ENCODE results near the gene IQCE. TPM values are rescaled to one million over a fixed set of nuclear protein-coding genes. Genes with fewer than 3 reads are reported as not detected.
"Not testable (repeated sequence)": the region's sequence is repeated elsewhere in the genome, so short reads cannot be mapped to it uniquely, and the experiment has no call there.

IQCE gene
- total RNA-seq, 1 experiment from 2014 or later, result 0.93 TPM

GRCh38 chr7:2553831-2554581 is 4.8 kb upstream of the IQCE start:
- Histone ChIP-seq H4K20me1 (ENCODE audit: insufficient read depth, low read depth, low read length) (no peaks in the 10 kb centered on the region), H3K27ac (ENCODE audit: low read length) (peak overlapping the region; percentile 9; the same call in 1 of the 2 replicates), H3K4me3 (ENCODE audit: low read length) (peak overlapping the region; percentile 75), H3K9me3 (ENCODE audit: low read length) (no peaks in the 10 kb centered on the region), H3K9me2 (replicated peaks; ENCODE audit: insufficient read depth, low read length) (no peaks in the 10 kb centered on the region), H3K9ac (ENCODE audit: low read length) (peak overlapping the region; percentile 93), H3K4me1 (ENCODE audit: low read length) (peaks cover 17% of the 10 kb centered on the region), H3K36me3 (ENCODE audit: insufficient read depth, low read length) (peaks cover 3% of the 10 kb centered on the region; the same call in 1 of the 2 replicates), H3K79me2 (ENCODE audit: low read length) (peaks cover 29% of the 10 kb centered on the region), H2AFZ (ENCODE audit: low read length) (no peak overlapping the region), H3K27me3 (ENCODE audit: low read length) (no peaks in the 10 kb centered on the region), H3K4me2 (ENCODE audit: low read depth, low read length, poor library complexity, severe bottlenecking) (peak overlapping the region; percentile 95)
- no peak for DNase-seq

GRCh38 chr7:2554661-2555111 is 4.1 kb upstream of the IQCE start:
- Histone ChIP-seq H4K20me1 (ENCODE audit: insufficient read depth, low read depth, low read length) (no peaks in the 10 kb centered on the region), H3K27ac (ENCODE audit: low read length) (peak overlapping the region; percentile 91), H3K36me3 (ENCODE audit: insufficient read depth, low read length) (peaks cover 3% of the 10 kb centered on the region; the same call in 1 of the 2 replicates), H3K9me2 (replicated peaks; ENCODE audit: insufficient read depth, low read length) (no peaks in the 10 kb centered on the region), H3K4me1 (ENCODE audit: low read length) (peaks cover 19% of the 10 kb centered on the region), H3K9me3 (ENCODE audit: low read length) (no peaks in the 10 kb centered on the region), H3K27me3 (ENCODE audit: low read length) (no peaks in the 10 kb centered on the region), H3K4me2 (ENCODE audit: low read depth, low read length, poor library complexity, severe bottlenecking) (peak overlapping the region; percentile 95), H3K9ac (ENCODE audit: low read length) (peak overlapping the region; percentile 93), H3K4me3 (ENCODE audit: low read length) (peak overlapping the region; percentile 75), H3K79me2 (ENCODE audit: low read length) (peaks cover 27% of the 10 kb centered on the region), H2AFZ (ENCODE audit: low read length) (no peak overlapping the region)
- peak; percentile 54 for DNase-seq

- peak within 1 kb of the TSS; percentile 93 for H3K9ac ChIP-seq (ENCODE audit: low read length)
- H3K4me3 ChIP-seq (ENCODE audit: low read length), result peak within 1 kb of the TSS; percentile 75
Observed at GRCh38 chr7:2555121-2556052, 3.4 kb upstream of the IQCE start, which contains the start of gene BRAT1. TSS of gene BRAT1 (minus strand) at chr7:2555524. CDS start at chr7:2554431, 1,093 bp downstream.

GRCh38 chr7:2559283-2559950 is 638 bp downstream of the IQCE start:
- no peaks in the 10 kb centered on the region for H3K27me3 ChIP-seq (ENCODE audit: low read length)
- no peak for DNase-seq
- peaks cover 3% of the 10 kb centered on the region for H3K4me1 ChIP-seq (ENCODE audit: low read length)
- peaks cover 7% of the 10 kb centered on the region for H3K79me2 ChIP-seq (ENCODE audit: low read length)
- H3K4me2 ChIP-seq (ENCODE audit: low read depth, low read length, poor library complexity, severe bottlenecking), result peak overlapping the region; percentile 68
- H4K20me1 ChIP-seq (ENCODE audit: insufficient read depth, low read depth, low read length), result no peaks in the 10 kb centered on the region
- H3K36me3 ChIP-seq (ENCODE audit: insufficient read depth, low read length), result no peaks in the 10 kb centered on the region
- peak overlapping the region; percentile 60 for H3K9ac ChIP-seq (ENCODE audit: low read length)
- H3K9me2 ChIP-seq (replicated peaks; ENCODE audit: insufficient read depth, low read length), result no peaks in the 10 kb centered on the region
- 0 out of 2 replicates have a peak overlapping the region, but pooled peaks have one; percentile 56 for H2AFZ ChIP-seq (ENCODE audit: low read length)
- no peaks in the 10 kb centered on the region for H3K9me3 ChIP-seq (ENCODE audit: low read length)
- H3K27ac ChIP-seq (ENCODE audit: low read length), result no peak overlapping the region
- peak overlapping the region; percentile 68 for H3K4me3 ChIP-seq (ENCODE audit: low read length)

More at GRCh38 chr7:2555121-2556052, 3.4 kb upstream of the IQCE start, which contains the start of gene BRAT1:
- Histone ChIP-seq H3K27me3 (ENCODE audit: low read length) (no peaks in the 10 kb centered on the region), H3K79me2 (ENCODE audit: low read length) (peaks cover 27% of the 10 kb centered on the region), H3K9me3 (ENCODE audit: low read length) (no peaks in the 10 kb centered on the region), H2AFZ (ENCODE audit: low read length) (peak within 1 kb of the TSS; percentile 94), H3K4me1 (ENCODE audit: low read length) (peaks cover 19% of the 10 kb centered on the region), H4K20me1 (ENCODE audit: insufficient read depth, low read depth, low read length) (no peaks in the 10 kb centered on the region), H3K9me2 (replicated peaks; ENCODE audit: insufficient read depth, low read length) (no peaks in the 10 kb centered on the region), H3K27ac (ENCODE audit: low read length) (peak within 1 kb of the TSS; percentile 91), H3K4me2 (ENCODE audit: low read depth, low read length, poor library complexity, severe bottlenecking) (peak within 1 kb of the TSS; percentile 95), H3K36me3 (ENCODE audit: insufficient read depth, low read length) (peaks cover 3% of the 10 kb centered on the region; the same call in 1 of the 2 replicates)
- peak; percentile 97 for DNase-seq

- H3K79me2 ChIP-seq (ENCODE audit: low read length); DNase-seq; H2AFZ ChIP-seq (ENCODE audit: low read length): not testable (repeated sequence)
Observed at GRCh38 chr7:2563955-2564354, 5.2 kb downstream of the IQCE start.

GRCh38 chr7:2564970-2565540 is 6.3 kb downstream of the IQCE start:
- H3K9me3 ChIP-seq (ENCODE audit: low read length), result no peaks in the 10 kb centered on the region

More at GRCh38 chr7:2563955-2564354, 5.2 kb downstream of the IQCE start:
- H3K4me2 ChIP-seq (ENCODE audit: low read depth, low read length, poor library complexity, severe bottlenecking); H4K20me1 ChIP-seq (ENCODE audit: insufficient read depth, low read depth, low read length); H3K9me2 ChIP-seq (replicated peaks; ENCODE audit: insufficient read depth, low read length); H3K36me3 ChIP-seq (ENCODE audit: insufficient read depth, low read length); H3K9ac ChIP-seq (ENCODE audit: low read length); H3K4me3 ChIP-seq (ENCODE audit: low read length); H3K27ac ChIP-seq (ENCODE audit: low read length); H3K9me3 ChIP-seq (ENCODE audit: low read length); H3K27me3 ChIP-seq (ENCODE audit: low read length): not testable (repeated sequence)
- peaks cover 10% of the 10 kb centered on the region for H3K4me1 ChIP-seq (ENCODE audit: low read length)

GRCh38 chr7:2566348-2566889 is 7.6 kb downstream of the IQCE start:
- Histone ChIP-seq H3K4me2 (ENCODE audit: low read depth, low read length, poor library complexity, severe bottlenecking) (peak overlapping the region; percentile 15), H3K9me2 (replicated peaks; ENCODE audit: insufficient read depth, low read length) (no peaks in the 10 kb centered on the region), H3K4me3 (ENCODE audit: low read length) (no peak overlapping the region), H3K79me2 (ENCODE audit: low read length) (no peaks in the 10 kb centered on the region), H4K20me1 (ENCODE audit: insufficient read depth, low read depth, low read length) (no peaks in the 10 kb centered on the region), H3K9me3 (ENCODE audit: low read length) (no peaks in the 10 kb centered on the region), H2AFZ (ENCODE audit: low read length) (no peak overlapping the region), H3K4me1 (ENCODE audit: low read length) (peaks cover 8% of the 10 kb centered on the region; the same call in 1 of the 2 replicates), H3K27me3 (ENCODE audit: low read length) (no peaks in the 10 kb centered on the region), H3K36me3 (ENCODE audit: insufficient read depth, low read length) (no peaks in the 10 kb centered on the region), H3K27ac (ENCODE audit: low read length) (no peak overlapping the region), H3K9ac (ENCODE audit: low read length) (0 out of 2 replicates have a peak overlapping the region, but pooled peaks have one; percentile 21)
- no peak for DNase-seq

More at GRCh38 chr7:2564970-2565540, 6.3 kb downstream of the IQCE start:
- Histone ChIP-seq H3K9ac (ENCODE audit: low read length) (no peak overlapping the region), H3K4me2 (ENCODE audit: low read depth, low read length, poor library complexity, severe bottlenecking) (no peak overlapping the region), H3K27ac (ENCODE audit: low read length) (no peak overlapping the region), H3K4me1 (ENCODE audit: low read length) (peaks cover 8% of the 10 kb centered on the region; the same call in 1 of the 2 replicates), H4K20me1 (ENCODE audit: insufficient read depth, low read depth, low read length) (no peaks in the 10 kb centered on the region), H3K9me2 (replicated peaks; ENCODE audit: insufficient read depth, low read length) (no peaks in the 10 kb centered on the region), H3K27me3 (ENCODE audit: low read length) (no peaks in the 10 kb centered on the region), H3K79me2 (ENCODE audit: low read length) (no peaks in the 10 kb centered on the region), H3K4me3 (ENCODE audit: low read length) (no peak overlapping the region), H3K36me3 (ENCODE audit: insufficient read depth, low read length) (no peaks in the 10 kb centered on the region), H2AFZ (ENCODE audit: low read length) (no peak overlapping the region)
- no peak for DNase-seq
